Ishikawa (cell line): ENCODE measurements around the gene SKIDA1.

Experiments used
- CEBPB ChIP-seq: IDR thresholded peaks from 2 replicates; pipeline ENCODE4 v1.6.1; 2012
- CREB1 ChIP-seq: IDR thresholded peaks from 2 replicates; pipeline ENCODE4 v1.6.1; 2012; ENCODE audit warnings: low read depth
- EGR1 ChIP-seq: IDR thresholded peaks from 2 replicates; pipeline ENCODE4 v1.6.1; 2012
- EP300 ChIP-seq: IDR thresholded peaks from 2 replicates; pipeline ENCODE4 v1.6.1; 2012; ENCODE audit warnings: borderline replicate concordance
- FOXM1 ChIP-seq: IDR thresholded peaks from 2 replicates; pipeline ENCODE4 v1.6.1; 2012; ENCODE audit warnings: low read depth, borderline replicate concordance
- MAX ChIP-seq: IDR thresholded peaks from 2 replicates; pipeline ENCODE4 v1.6.1; 2012
- NFIC ChIP-seq: IDR thresholded peaks from 2 replicates; pipeline ENCODE4 v1.6.1; 2012
- RAD21 ChIP-seq: IDR thresholded peaks from 2 replicates; pipeline ENCODE4 v1.6.1; 2012; ENCODE audit warnings: low read depth
- REST ChIP-seq: IDR thresholded peaks from 2 replicates; pipeline ENCODE4 v1.6.1; 2012; ENCODE audit warnings: low read depth, mild to moderate bottlenecking
- TAF1 ChIP-seq: IDR thresholded peaks from 2 replicates; pipeline ENCODE4 v1.6.1; 2012; ENCODE audit warnings: low read depth, mild to moderate bottlenecking
- TCF12 ChIP-seq: IDR thresholded peaks from 2 replicates; pipeline ENCODE4 v1.6.1; 2012; ENCODE audit warnings: low read depth
- TEAD4 ChIP-seq: IDR thresholded peaks from 2 replicates; pipeline ENCODE4 v1.6.1; 2012
- USF1 ChIP-seq: IDR thresholded peaks from 2 replicates; pipeline ENCODE4 v1.6.1; 2012
- YY1 ChIP-seq: IDR thresholded peaks from 2 replicates; pipeline ENCODE4 v1.6.1; 2012; ENCODE audit warnings: low read depth
- ZBTB7A ChIP-seq: IDR thresholded peaks from 2 replicates; pipeline ENCODE4 v1.6.1; 2012; ENCODE audit warnings: low read depth

Gene SKIDA1

GRCh38 chr10:21524526-21525366 lies 736 bp downstream of the SKIDA1 start:
- no peak for TF ChIP-seq RAD21
- no peak for TF ChIP-seq CEBPB
- TF ChIP-seq NFIC: no peak
- TF ChIP-seq TCF12: no peak
- TF ChIP-seq TAF1: no peak
- no peak for TF ChIP-seq ZBTB7A
- no peak for TF ChIP-seq YY1
- no peak for TF ChIP-seq EGR1
- TF ChIP-seq REST: no peak
- no peak for TF ChIP-seq EP300
- no peak for TF ChIP-seq MAX

GRCh38 chr10:21524131-21524525 lies 1.4 kb downstream of the SKIDA1 start:
- no peak for TF ChIP-seq ZBTB7A
- TF ChIP-seq TAF1: no peak
- TF ChIP-seq REST: no peak
- TF ChIP-seq TCF12: no peak
- TF ChIP-seq TEAD4: no peak
- TF ChIP-seq FOXM1: no peak
- TF ChIP-seq MAX: no peak
- TF ChIP-seq YY1: no peak
- TF ChIP-seq RAD21: no peak
- TF ChIP-seq CEBPB: no peak
- no peak for TF ChIP-seq NFIC
- no peak for TF ChIP-seq CREB1
- no peak for TF ChIP-seq EGR1
- no peak for TF ChIP-seq USF1
- no peak for TF ChIP-seq EP300

- TF ChIP-seq TAF1 (no peak), NFIC (no peak), EGR1 (no peak), FOXM1 (no peak), TCF12 (no peak), RAD21 (no peak), REST (no peak), TEAD4 (no peak), YY1 (no peak), ZBTB7A (no peak), EP300 (no peak)
These were observed 1.9 kb downstream of the SKIDA1 start for GRCh38 chr10:21523557-21524008.

GRCh38 chr10:21522631-21523406 lies 2.7 kb downstream of the SKIDA1 start:
- TF ChIP-seq TEAD4 (no peak), EP300 (no peak), FOXM1 (no peak), USF1 (no peak), YY1 (no peak), REST (no peak), TAF1 (no peak), EGR1 (no peak), ZBTB7A (no peak)
